GM06990 (cell line): ENCODE results near the gene MRC1.

ENCODE experiments used
- DNase-seq: peaks from one replicate; pipeline ENCODE4 v3.0.0-alpha.2; 2011; ENCODE audit not compliant: insufficient read length; ENCODE audit errors: extremely low read depth
- H3K27me3 ChIP-seq: replicated peaks from 2 replicates; pipeline ENCODE4 v1.6.0; 2011; ENCODE audit warnings: low read length; ENCODE audit not compliant: control insufficient read depth, insufficient read depth
- H3K36me3 ChIP-seq: 2 replicates; pipeline ENCODE4 v1.5.1; 2011; ENCODE audit warnings: low read length; ENCODE audit not compliant: control insufficient read depth, insufficient read depth
- H3K4me3 ChIP-seq: replicated peaks from 2 replicates; pipeline ENCODE4 v1.5.1; 2011; ENCODE audit warnings: low read depth, mild to moderate bottlenecking, control low read depth, low read length
- CTCF ChIP-seq: IDR thresholded peaks from 2 replicates; pipeline ENCODE4 v1.5.1; 2011; ENCODE audit warnings: low read length, control low read depth, mild to moderate bottlenecking, inconsistent platforms; ENCODE audit not compliant: insufficient read depth, poor library complexity, severe bottlenecking

The MRC1 gene

GRCh38 chr10:17833656-17834055 lies 24.5 kb downstream of the MRC1 start:
- no peak for DNase-seq
- TF ChIP-seq CTCF: no peak
- no peaks in the 10 kb centered on the region; the same call in 1 of the 2 replicates for H3K27me3 ChIP-seq
- no peak overlapping the region for H3K4me3 ChIP-seq
- no peaks in the 10 kb centered on the region for H3K36me3 ChIP-seq

- Histone ChIP-seq H3K27me3 (no peaks in the 10 kb centered on the region), H3K36me3 (no peaks in the 10 kb centered on the region), H3K4me3 (no peak overlapping the region)
- TF ChIP-seq CTCF: no peak
- DNase-seq: no peak
Observed at GRCh38 chr10:17835688-17836087, 26.5 kb downstream of the MRC1 start.

- Histone ChIP-seq H3K4me3 (no peak overlapping the region), H3K36me3 (no peaks in the 10 kb centered on the region), H3K27me3 (no peaks in the 10 kb centered on the region)
- no peak for DNase-seq
- no peak for TF ChIP-seq CTCF
Observed at GRCh38 chr10:17836942-17837341, 27.8 kb downstream of the MRC1 start.

GRCh38 chr10:17838080-17838648 lies 29.0 kb downstream of the MRC1 start:
- TF ChIP-seq CTCF: no peak
- DNase-seq: no peak
- Histone ChIP-seq H3K27me3 (no peaks in the 10 kb centered on the region), H3K36me3 (no peaks in the 10 kb centered on the region), H3K4me3 (no peak overlapping the region)

GRCh38 chr10:17841050-17841449 lies 31.9 kb downstream of the MRC1 start:
- no peak for TF ChIP-seq CTCF
- Histone ChIP-seq H3K27me3 (no peaks in the 10 kb centered on the region), H3K36me3 (no peaks in the 10 kb centered on the region), H3K4me3 (no peak overlapping the region)
- no peak for DNase-seq

GRCh38 chr10:17842641-17843040 lies 33.5 kb downstream of the MRC1 start:
- H3K27me3 ChIP-seq: no peaks in the 10 kb centered on the region
- no peaks in the 10 kb centered on the region for H3K36me3 ChIP-seq
- H3K4me3 ChIP-seq: no peak overlapping the region
- no peak for TF ChIP-seq CTCF
- DNase-seq: no peak
